Panc1 (cell line): Measurements from ENCODE around the gene ADGRA1.

Experiments used
- TF ChIP-seq, protein P1 (sequence below): fragments of 450-650 bp; IDR thresholded peaks from 2 replicates; pipeline ENCODE4 v1.5.1; 2017; ENCODE audit warnings: mild to moderate bottlenecking
- TF ChIP-seq, protein P2 (sequence below), 2 experiments: IDR thresholded peaks; 2 replicates each; pipeline ENCODE4 v1.6.1; 2011 to 2012; ENCODE audit warnings: low read depth in 2 of 2, control low read depth in 1 of 2, low read length in 1 of 2, mild to moderate bottlenecking in 1 of 2, moderate library complexity in 1 of 2; ENCODE audit not compliant: insufficient read depth in 1 of 2

DNA sequence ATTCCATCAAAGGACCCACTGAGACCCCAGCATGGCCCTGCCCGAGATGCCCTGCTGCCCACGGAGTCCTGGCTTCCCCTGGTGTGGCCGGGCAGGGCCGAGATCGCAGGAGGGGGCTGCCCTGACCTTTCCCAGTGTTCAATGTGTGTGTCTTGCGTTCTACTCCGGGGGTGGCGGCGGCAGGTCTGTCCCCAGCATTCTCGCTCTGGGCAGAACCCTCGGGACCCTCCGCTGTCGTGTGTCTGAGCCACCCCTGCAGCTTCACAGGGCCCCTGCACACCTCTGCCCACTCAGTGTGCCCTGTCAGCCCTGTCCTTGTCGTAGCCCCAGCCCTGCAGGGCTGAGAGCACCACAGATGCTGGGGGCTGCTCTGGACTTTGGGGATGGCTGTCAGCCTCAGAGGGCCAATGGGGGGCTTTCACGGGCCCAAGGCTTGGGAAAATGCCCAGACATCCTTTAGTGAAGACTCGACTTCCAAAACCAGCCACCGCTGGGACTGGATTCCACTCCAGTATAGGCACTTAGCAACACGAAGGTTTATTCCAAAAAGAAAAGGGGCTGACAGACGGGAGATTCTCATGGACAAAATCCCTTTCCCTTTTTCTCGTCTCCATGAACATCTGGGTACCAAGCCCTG is 42.3 kb downstream of the ADGRA1 start:
- TF ChIP-seq, protein P1, sequence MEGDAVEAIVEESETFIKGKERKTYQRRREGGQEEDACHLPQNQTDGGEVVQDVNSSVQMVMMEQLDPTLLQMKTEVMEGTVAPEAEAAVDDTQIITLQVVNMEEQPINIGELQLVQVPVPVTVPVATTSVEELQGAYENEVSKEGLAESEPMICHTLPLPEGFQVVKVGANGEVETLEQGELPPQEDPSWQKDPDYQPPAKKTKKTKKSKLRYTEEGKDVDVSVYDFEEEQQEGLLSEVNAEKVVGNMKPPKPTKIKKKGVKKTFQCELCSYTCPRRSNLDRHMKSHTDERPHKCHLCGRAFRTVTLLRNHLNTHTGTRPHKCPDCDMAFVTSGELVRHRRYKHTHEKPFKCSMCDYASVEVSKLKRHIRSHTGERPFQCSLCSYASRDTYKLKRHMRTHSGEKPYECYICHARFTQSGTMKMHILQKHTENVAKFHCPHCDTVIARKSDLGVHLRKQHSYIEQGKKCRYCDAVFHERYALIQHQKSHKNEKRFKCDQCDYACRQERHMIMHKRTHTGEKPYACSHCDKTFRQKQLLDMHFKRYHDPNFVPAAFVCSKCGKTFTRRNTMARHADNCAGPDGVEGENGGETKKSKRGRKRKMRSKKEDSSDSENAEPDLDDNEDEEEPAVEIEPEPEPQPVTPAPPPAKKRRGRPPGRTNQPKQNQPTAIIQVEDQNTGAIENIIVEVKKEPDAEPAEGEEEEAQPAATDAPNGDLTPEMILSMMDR, result no peak
- TF ChIP-seq, protein P2, sequence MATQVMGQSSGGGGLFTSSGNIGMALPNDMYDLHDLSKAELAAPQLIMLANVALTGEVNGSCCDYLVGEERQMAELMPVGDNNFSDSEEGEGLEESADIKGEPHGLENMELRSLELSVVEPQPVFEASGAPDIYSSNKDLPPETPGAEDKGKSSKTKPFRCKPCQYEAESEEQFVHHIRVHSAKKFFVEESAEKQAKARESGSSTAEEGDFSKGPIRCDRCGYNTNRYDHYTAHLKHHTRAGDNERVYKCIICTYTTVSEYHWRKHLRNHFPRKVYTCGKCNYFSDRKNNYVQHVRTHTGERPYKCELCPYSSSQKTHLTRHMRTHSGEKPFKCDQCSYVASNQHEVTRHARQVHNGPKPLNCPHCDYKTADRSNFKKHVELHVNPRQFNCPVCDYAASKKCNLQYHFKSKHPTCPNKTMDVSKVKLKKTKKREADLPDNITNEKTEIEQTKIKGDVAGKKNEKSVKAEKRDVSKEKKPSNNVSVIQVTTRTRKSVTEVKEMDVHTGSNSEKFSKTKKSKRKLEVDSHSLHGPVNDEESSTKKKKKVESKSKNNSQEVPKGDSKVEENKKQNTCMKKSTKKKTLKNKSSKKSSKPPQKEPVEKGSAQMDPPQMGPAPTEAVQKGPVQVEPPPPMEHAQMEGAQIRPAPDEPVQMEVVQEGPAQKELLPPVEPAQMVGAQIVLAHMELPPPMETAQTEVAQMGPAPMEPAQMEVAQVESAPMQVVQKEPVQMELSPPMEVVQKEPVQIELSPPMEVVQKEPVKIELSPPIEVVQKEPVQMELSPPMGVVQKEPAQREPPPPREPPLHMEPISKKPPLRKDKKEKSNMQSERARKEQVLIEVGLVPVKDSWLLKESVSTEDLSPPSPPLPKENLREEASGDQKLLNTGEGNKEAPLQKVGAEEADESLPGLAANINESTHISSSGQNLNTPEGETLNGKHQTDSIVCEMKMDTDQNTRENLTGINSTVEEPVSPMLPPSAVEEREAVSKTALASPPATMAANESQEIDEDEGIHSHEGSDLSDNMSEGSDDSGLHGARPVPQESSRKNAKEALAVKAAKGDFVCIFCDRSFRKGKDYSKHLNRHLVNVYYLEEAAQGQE (IDR thresholded peaks at IDR 0.05; ENCODE audit: insufficient read depth in 1 of 2, low read depth in 2 of 2, low read length in 1 of 2), result no peak
